HEK293T (cell line): ENCODE results near the gene SH2D3C.

Source experiments
- CTCF ChIA-PET: fragments of 350-600 bp; formaldehyde crosslinking; extraction: SDS; loops from one replicate; lab custom pipeline; 2021; ENCODE audit warnings: antibody characterized with exemption, inconsistent platforms; lab: Yijun Ruan, JAX
- POLR2A ChIA-PET: fragments of 350-600 bp; formaldehyde crosslinking; extraction: SDS; loops from one replicate; lab custom pipeline; 2020; ENCODE audit warnings: antibody characterized with exemption, inconsistent platforms; lab: Yijun Ruan, JAX
- DNase-seq: peaks from one replicate; pipeline ENCODE4 v3.0.0; 2012; ENCODE audit warnings: mixed read lengths; ENCODE audit errors: extremely low spot score
- ARNT ChIP-seq: fragments of 450-650 bp; IDR thresholded peaks from 2 replicates; pipeline ENCODE4 v1.6.1; 2017; ENCODE audit warnings: mild to moderate bottlenecking
- BHLHE40 ChIP-seq: fragments of 450-650 bp; IDR thresholded peaks from 2 replicates; pipeline ENCODE4 v1.6.1; 2016; ENCODE audit warnings: mild to moderate bottlenecking, moderate library complexity, borderline replicate concordance
- CTBP1 ChIP-seq: fragments of 450-650 bp; IDR thresholded peaks from 2 replicates; pipeline ENCODE4 v1.6.1; 2016; ENCODE audit warnings: borderline replicate concordance
- ELF4 ChIP-seq: fragments of 450-650 bp; IDR thresholded peaks from 2 replicates; pipeline ENCODE4 v1.6.1; 2017; ENCODE audit warnings: antibody characterized with exemption
- FOXA1 ChIP-seq: fragments of 450-650 bp; IDR thresholded peaks from 2 replicates; pipeline ENCODE4 v1.6.1; 2016; ENCODE audit warnings: mild to moderate bottlenecking
- FOXK2 ChIP-seq: fragments of 450-650 bp; IDR thresholded peaks from 2 replicates; pipeline ENCODE4 v1.6.1; 2016; ENCODE audit warnings: mild to moderate bottlenecking
- FOXM1 ChIP-seq: fragments of 450-650 bp; IDR thresholded peaks from 2 replicates; pipeline ENCODE4 v1.6.1; 2017; ENCODE audit warnings: mild to moderate bottlenecking, borderline replicate concordance
- HDGF ChIP-seq: fragments of 450-650 bp; IDR thresholded peaks from 2 replicates; pipeline ENCODE4 v1.6.1; 2017; ENCODE audit warnings: antibody characterized with exemption, borderline replicate concordance
- L3MBTL2 ChIP-seq: fragments of 450-650 bp; conservative IDR thresholded peaks from 2 replicates; pipeline ENCODE4 v1.6.1; 2016; ENCODE audit warnings: mild to moderate bottlenecking
- LEF1 ChIP-seq: fragments of 450-650 bp; IDR thresholded peaks from 2 replicates; pipeline ENCODE4 v1.6.1; 2017; ENCODE audit warnings: mild to moderate bottlenecking, borderline replicate concordance
- NFRKB ChIP-seq: fragments of 450-650 bp; IDR thresholded peaks from 2 replicates; pipeline ENCODE4 v1.6.1; 2016; ENCODE audit warnings: mild to moderate bottlenecking, moderate library complexity
- PKNOX1 ChIP-seq: fragments of 450-650 bp; IDR thresholded peaks from 2 replicates; pipeline ENCODE4 v1.6.1; 2016
- SP1 ChIP-seq: fragments of 450-650 bp; IDR thresholded peaks from 2 replicates; pipeline ENCODE4 v1.6.1; 2017
- SUZ12 ChIP-seq: fragments of 450-650 bp; IDR thresholded peaks from 2 replicates; pipeline ENCODE4 v1.6.1; 2016; ENCODE audit warnings: mild to moderate bottlenecking
- TARDBP ChIP-seq: fragments of 450-650 bp; IDR thresholded peaks from 2 replicates; pipeline ENCODE4 v1.6.1; 2016
- ZNF384 ChIP-seq: fragments of 450-650 bp; IDR thresholded peaks from 2 replicates; pipeline ENCODE4 v1.6.1; 2016

The SH2D3C gene

GRCh38 chr9:127731938-127732337 lies 46.5 kb downstream of the SH2D3C start:
- POLR2A ChIA-PET, result no interaction called here
- no peak for TF ChIP-seq NFRKB
- no peak for TF ChIP-seq LEF1
- no peak for TF ChIP-seq PKNOX1
- no peak for TF ChIP-seq FOXK2
- no peak for TF ChIP-seq FOXM1
- no peak for TF ChIP-seq SUZ12
- TF ChIP-seq ARNT, result no peak
- TF ChIP-seq HDGF, result no peak
- no peak for TF ChIP-seq FOXA1
- no peak for TF ChIP-seq L3MBTL2
- no peak for TF ChIP-seq SP1
- TF ChIP-seq CTBP1, result no peak
- TF ChIP-seq BHLHE40, result no peak
- no peak for TF ChIP-seq TARDBP
- no peak for TF ChIP-seq ZNF384
- no peak for TF ChIP-seq ELF4
- CTCF ChIA-PET, result no interaction called here
- no peak for DNase-seq

GRCh38 chr9:127730799-127731410 lies 47.6 kb downstream of the SH2D3C start:
- TF ChIP-seq FOXK2 (no peak), FOXA1 (no peak), L3MBTL2 (no peak), PKNOX1 (no peak), ARNT (no peak), TARDBP (no peak), CTBP1 (no peak), ELF4 (no peak), SP1 (no peak), LEF1 (no peak), BHLHE40 (no peak), HDGF (no peak), FOXM1 (no peak)
- ChIA-PET CTCF (interaction anchor here (0.5 to 1.0 kb wide), 3 partner anchors 9 to 141 kb away, joined by 3 to 5 read pairs (median 4); no protein-coding TSS in a partner anchor), POLR2A (interaction anchor here (0.7 kb wide), 1 partner anchor 71 kb away, joined by 3 read pairs; no protein-coding TSS in a partner anchor)
- DNase-seq, result no peak

- ChIA-PET CTCF (interaction anchor here (1.0 kb wide), 1 partner anchor 140 kb away, joined by 3 read pairs; no protein-coding TSS in a partner anchor), POLR2A (no interaction called here)
- no peak for DNase-seq
- TF ChIP-seq HDGF, result no peak
- TF ChIP-seq FOXK2, result no peak
- no peak for TF ChIP-seq ARNT
- no peak for TF ChIP-seq NFRKB
- TF ChIP-seq L3MBTL2, result no peak
- TF ChIP-seq BHLHE40, result no peak
- no peak for TF ChIP-seq ZNF384
- no peak for TF ChIP-seq SP1
- TF ChIP-seq FOXA1, result no peak
- no peak for TF ChIP-seq SUZ12
- TF ChIP-seq ELF4, result no peak
Measured at GRCh38 chr9:127730262-127730661, 48.2 kb downstream of the SH2D3C start.

GRCh38 chr9:127729522-127730256 lies 48.8 kb downstream of the SH2D3C start:
- TF ChIP-seq HDGF (no peak), FOXK2 (no peak), BHLHE40 (no peak), LEF1 (no peak), CTBP1 (no peak), FOXA1 (no peak), ZNF384 (no peak), FOXM1 (no peak), NFRKB (no peak), ARNT (no peak), L3MBTL2 (no peak), TARDBP (no peak), ELF4 (no peak), PKNOX1 (no peak), SP1 (no peak), SUZ12 (no peak)
- DNase-seq, result no peak
- CTCF ChIA-PET, result no interaction called here
- POLR2A ChIA-PET, result no interaction called here

GRCh38 chr9:127728808-127729207 lies 49.7 kb downstream of the SH2D3C start:
- no peak for TF ChIP-seq FOXK2
- TF ChIP-seq SP1, result no peak
- no peak for TF ChIP-seq FOXM1
- TF ChIP-seq ELF4, result no peak
- no peak for TF ChIP-seq PKNOX1
- no peak for TF ChIP-seq SUZ12
- TF ChIP-seq TARDBP, result no peak
- no peak for TF ChIP-seq ARNT
- TF ChIP-seq ZNF384, result no peak
- TF ChIP-seq NFRKB, result no peak
- no peak for TF ChIP-seq LEF1
- no peak for TF ChIP-seq BHLHE40
- TF ChIP-seq FOXA1, result no peak
- TF ChIP-seq HDGF, result no peak
- no peak for DNase-seq
- POLR2A ChIA-PET, result no interaction called here
- CTCF ChIA-PET, result interaction anchor here (0.5 kb wide), 1 partner anchor 203 kb away, joined by 4 read pairs; no protein-coding TSS in a partner anchor
